ENCODE data around the gene RPRD1B. TPM values are rescaled to one million over a fixed set of nuclear protein-coding genes. Genes with fewer than 3 reads are reported as not detected.

Gene RPRD1B
- total and polyA plus RNA-seq, 2 of the 13 experiments (the other 11 are each of a cell fraction or from before 2014, with no cell fraction given), result 31.1 to 41.5 TPM

DNA sequence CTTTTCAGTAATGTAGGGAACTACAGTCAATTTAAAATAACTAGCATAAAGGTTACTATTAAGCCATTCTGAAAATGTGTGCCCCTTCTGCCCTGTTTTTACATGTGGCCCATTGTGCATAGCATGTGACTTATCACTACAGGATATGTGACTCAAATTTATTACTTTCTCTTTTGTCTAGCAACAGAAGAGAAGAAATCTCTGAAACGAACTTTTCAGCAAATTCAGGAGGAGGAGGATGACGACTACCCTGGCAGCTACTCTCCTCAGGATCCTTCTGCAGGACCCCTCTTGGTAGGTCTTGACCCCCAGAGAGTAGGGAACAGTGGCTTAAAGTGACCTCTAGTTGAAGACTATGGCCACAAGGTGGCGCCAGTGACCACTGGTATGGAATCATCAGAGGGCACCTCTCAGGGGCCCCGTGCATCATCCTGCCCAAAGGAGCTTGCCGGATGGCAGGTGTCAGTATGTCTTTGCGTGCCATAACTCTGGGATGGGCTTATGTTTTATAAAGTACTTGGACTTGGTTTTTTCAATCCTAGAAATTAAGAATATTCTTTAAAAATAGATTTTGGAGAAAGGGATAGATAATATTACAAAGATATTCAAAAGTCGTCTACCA is 23.9 kb downstream of the RPRD1B start (continued):
- TF ChIP-seq HNRNPUL1 (IDR thresholded peaks at IDR 0.05; ENCODE audit: low read depth, low read length), result no peak
- no peak; the same call in 1 of the 2 replicates for TF ChIP-seq CHD4 (IDR thresholded peaks at IDR 0.05; ENCODE audit: borderline replicate concordance, low read length)
- TF ChIP-seq, protein P1, sequence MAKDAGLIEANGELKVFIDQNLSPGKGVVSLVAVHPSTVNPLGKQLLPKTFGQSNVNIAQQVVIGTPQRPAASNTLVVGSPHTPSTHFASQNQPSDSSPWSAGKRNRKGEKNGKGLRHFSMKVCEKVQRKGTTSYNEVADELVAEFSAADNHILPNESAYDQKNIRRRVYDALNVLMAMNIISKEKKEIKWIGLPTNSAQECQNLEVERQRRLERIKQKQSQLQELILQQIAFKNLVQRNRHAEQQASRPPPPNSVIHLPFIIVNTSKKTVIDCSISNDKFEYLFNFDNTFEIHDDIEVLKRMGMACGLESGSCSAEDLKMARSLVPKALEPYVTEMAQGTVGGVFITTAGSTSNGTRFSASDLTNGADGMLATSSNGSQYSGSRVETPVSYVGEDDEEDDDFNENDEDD (CRISPR knock-in tag; IDR thresholded peaks at IDR 0.05; ENCODE audit: borderline replicate concordance), result no peak
- no peak for TF ChIP-seq ZNF75D (CRISPR knock-in tag; IDR thresholded peaks at IDR 0.05; ENCODE audit: borderline replicate concordance)
- no peak for TF ChIP-seq ZNF780A (CRISPR knock-in tag; IDR thresholded peaks at IDR 0.05)
- no peak for TF ChIP-seq ZFP36 (IDR thresholded peaks at IDR 0.05; ENCODE audit: borderline replicate concordance, low read depth, low read length, partially characterized antibody)
- no peak for TF ChIP-seq ZNF234 (CRISPR knock-in tag; conservative IDR thresholded peaks at IDR 0.05)
- TF ChIP-seq YEATS2 (CRISPR knock-in tag; IDR thresholded peaks at IDR 0.05; ENCODE audit: borderline replicate concordance), result peak; percentile 29; the same call in 1 of the 2 replicates
- no peak for TF ChIP-seq NFE2L2 (IDR thresholded peaks at IDR 0.05; ENCODE audit: low read length)
- TF ChIP-seq, protein P2, sequence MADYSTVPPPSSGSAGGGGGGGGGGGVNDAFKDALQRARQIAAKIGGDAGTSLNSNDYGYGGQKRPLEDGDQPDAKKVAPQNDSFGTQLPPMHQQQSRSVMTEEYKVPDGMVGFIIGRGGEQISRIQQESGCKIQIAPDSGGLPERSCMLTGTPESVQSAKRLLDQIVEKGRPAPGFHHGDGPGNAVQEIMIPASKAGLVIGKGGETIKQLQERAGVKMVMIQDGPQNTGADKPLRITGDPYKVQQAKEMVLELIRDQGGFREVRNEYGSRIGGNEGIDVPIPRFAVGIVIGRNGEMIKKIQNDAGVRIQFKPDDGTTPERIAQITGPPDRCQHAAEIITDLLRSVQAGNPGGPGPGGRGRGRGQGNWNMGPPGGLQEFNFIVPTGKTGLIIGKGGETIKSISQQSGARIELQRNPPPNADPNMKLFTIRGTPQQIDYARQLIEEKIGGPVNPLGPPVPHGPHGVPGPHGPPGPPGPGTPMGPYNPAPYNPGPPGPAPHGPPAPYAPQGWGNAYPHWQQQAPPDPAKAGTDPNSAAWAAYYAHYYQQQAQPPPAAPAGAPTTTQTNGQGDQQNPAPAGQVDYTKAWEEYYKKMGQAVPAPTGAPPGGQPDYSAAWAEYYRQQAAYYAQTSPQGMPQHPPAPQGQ (CRISPR knock-in tag; IDR thresholded peaks at IDR 0.05; ENCODE audit: borderline replicate concordance), result no peak
- TF ChIP-seq, protein P3, sequence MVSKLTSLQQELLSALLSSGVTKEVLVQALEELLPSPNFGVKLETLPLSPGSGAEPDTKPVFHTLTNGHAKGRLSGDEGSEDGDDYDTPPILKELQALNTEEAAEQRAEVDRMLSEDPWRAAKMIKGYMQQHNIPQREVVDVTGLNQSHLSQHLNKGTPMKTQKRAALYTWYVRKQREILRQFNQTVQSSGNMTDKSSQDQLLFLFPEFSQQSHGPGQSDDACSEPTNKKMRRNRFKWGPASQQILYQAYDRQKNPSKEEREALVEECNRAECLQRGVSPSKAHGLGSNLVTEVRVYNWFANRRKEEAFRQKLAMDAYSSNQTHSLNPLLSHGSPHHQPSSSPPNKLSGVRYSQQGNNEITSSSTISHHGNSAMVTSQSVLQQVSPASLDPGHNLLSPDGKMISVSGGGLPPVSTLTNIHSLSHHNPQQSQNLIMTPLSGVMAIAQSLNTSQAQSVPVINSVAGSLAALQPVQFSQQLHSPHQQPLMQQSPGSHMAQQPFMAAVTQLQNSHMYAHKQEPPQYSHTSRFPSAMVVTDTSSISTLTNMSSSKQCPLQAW (CRISPR knock-in tag; IDR thresholded peaks at IDR 0.05), result peak; percentile 52; the same call in 1 of the 2 replicates
- TF ChIP-seq DPF2 (CRISPR knock-in tag; IDR thresholded peaks at IDR 0.05; ENCODE audit: borderline replicate concordance, low read depth), result no peak
- TF ChIP-seq KDM2A (CRISPR knock-in tag; IDR thresholded peaks at IDR 0.05; ENCODE audit: borderline replicate concordance, low read depth), result peak; percentile 79
- TF ChIP-seq NFIC (IDR thresholded peaks at IDR 0.05; ENCODE audit: low read length), result no peak
- 0 out of 2 replicates have a peak, but pooled peaks have one; percentile 15 for TF ChIP-seq ZSCAN20 (CRISPR knock-in tag; IDR thresholded peaks at IDR 0.05; ENCODE audit: borderline replicate concordance)
- TF ChIP-seq ONECUT2 (CRISPR knock-in tag; IDR thresholded peaks at IDR 0.05), result no peak
- TF ChIP-seq RARG (CRISPR knock-in tag; IDR thresholded peaks at IDR 0.05; ENCODE audit: low read depth), result no peak
- TF ChIP-seq, protein P4, sequence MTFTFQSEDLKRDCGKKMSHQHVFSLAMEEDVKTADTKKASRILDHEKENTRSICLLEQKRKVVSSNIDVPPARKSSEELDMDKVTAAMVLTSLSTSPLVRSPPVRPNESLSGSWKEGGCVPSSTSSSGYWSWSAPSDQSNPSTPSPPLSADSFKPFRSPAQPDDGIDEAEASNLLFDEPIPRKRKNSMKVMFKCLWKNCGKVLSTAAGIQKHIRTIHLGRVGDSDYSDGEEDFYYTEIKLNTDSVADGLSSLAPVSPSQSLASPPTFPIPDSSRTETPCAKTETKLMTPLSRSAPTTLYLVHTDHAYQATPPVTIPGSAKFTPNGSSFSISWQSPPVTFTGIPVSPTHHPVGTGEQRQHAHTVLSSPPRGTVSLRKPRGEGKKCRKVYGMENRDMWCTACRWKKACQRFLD (CRISPR knock-in tag; IDR thresholded peaks at IDR 0.05; ENCODE audit: borderline replicate concordance), result no peak
- TF ChIP-seq, protein P5, sequence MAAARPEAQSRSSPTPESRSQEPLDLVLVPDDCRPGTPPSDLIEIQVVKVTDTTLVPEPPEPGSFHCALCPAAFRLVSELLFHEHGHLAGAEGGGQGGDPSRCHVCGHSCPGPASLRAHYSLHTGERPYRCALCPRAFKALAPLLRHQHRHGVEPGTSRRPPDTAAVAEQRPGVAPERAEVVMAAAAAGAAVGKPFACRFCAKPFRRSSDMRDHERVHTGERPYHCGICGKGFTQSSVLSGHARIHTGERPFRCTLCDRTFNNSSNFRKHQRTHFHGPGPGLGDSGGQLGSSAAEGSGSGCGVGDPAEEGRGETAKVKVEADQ (CRISPR knock-in tag; IDR thresholded peaks at IDR 0.05; ENCODE audit: borderline replicate concordance), result no peak
- 0 out of 2 replicates have a peak, but pooled peaks have one; percentile 43 for TF ChIP-seq RXRB (CRISPR knock-in tag; IDR thresholded peaks at IDR 0.05; ENCODE audit: borderline replicate concordance)
- TF ChIP-seq NR2F6 (IDR thresholded peaks at IDR 0.05), result peak; percentile 78
- peak; percentile 84 for TF ChIP-seq NR2F6 (CRISPR knock-in tag; IDR thresholded peaks at IDR 0.05)
